Endometrium (tissue), 2 donors: ENCODE measurements around the gene C10orf62.

Experiments
- FAIRE-seq: peaks from 2 replicates; lab custom pipeline; 2012; peaks lifted over from hg19 to GRCh38; lab: Jason Lieb, UNC
- donor health status: control.
- donor health status: control.

C10orf62 gene

DNA sequence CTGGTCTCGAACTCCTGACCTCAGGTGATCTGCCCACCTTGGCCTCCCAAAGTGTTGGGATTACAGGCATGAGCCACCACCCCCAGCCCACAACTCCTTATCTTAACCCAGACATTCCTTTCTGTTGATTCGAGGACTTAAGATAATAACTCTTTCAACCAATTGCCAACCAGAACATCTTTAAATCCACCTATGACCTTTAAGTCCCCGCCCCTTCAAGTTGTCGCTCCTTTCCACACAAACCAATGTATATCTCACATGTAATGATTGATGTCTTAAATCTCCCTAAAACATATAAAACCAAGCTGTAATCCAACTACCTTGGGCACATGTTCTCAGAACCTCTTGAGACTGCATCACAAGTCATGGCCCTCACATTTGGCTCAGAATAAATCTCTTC, 24.7 kb upstream of the C10orf62 start:
- FAIRE-seq: no peak

DNA sequence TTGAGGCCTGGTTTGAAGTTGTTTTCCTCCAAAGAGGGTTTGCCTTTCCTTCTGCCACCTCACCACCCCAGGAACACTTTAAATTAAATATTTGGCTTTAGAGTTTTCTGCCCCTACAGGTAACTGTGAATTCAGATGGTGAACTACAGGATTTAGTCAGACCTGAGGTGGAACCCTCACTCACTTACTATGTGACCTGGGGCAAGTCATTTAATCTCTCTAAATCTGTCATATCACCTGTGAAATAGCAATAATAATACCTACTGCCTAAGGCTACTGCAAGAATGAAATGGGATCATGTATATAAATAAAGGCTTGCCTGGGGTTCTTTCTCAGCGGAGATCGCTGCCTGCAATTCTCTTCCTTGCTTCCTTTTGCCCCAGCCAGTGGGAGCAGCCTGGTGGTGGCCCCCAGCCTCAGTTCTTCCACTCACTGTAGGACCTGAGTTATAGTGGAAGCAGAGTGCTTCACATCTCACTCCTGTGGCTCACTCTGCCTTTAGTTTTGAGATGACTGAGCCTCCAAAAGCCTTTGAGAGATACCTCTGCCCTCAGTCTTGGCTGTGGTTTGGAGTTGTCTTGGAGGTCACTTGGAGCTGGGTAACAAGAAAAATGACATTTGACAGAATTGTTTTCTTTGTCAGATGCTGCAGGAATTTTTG, 23.1 kb upstream of the C10orf62 start:
- no peak for FAIRE-seq

DNA sequence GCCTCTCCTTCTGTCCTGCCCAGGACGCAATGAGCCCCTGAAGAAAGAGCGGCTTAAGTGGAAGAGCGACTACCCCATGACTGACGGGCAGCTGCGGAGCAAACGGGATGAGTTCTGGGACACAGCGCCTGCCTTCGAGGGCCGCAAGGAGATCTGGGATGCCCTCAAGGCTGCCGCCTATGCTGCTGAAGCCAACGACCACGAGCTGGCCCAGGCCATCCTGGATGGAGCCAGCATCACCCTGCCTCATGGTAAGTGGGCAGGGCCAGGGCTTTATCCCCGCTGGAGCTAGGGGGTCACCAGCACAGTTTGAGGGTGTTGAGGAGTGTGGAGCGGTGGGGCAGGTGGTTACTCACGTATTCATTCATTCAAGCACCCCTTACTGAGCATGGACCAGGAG, 21.6 kb upstream of the C10orf62 start:
- FAIRE-seq: no peak

DNA sequence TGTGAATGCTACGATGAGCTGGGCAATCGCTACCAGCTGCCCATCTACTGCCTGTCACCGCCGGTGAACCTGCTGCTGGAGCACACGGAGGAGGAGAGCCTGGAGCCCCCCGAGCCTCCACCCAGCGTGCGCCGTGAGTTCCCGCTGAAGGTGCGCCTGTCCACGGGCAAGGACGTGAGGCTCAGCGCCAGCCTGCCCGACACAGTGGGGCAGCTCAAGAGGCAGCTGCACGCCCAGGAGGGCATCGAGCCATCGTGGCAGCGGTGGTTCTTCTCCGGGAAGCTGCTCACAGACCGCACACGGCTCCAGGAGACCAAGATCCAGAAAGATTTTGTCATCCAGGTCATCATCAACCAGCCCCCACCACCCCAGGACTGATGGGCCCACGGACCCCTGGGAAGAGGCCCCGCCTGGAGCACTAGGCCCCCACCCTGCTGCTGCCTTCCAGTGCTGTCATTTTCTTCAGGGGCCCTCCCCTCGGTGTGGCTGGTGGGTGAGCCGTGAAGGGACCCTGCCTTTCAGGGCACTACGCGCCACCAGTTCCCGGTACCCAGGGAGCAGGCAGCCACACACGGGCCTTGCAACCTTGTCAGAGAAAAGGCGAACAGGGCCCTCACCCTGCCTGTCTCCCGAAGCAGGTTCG, 19.3 kb upstream of the C10orf62 start:
- no peak for FAIRE-seq

DNA sequence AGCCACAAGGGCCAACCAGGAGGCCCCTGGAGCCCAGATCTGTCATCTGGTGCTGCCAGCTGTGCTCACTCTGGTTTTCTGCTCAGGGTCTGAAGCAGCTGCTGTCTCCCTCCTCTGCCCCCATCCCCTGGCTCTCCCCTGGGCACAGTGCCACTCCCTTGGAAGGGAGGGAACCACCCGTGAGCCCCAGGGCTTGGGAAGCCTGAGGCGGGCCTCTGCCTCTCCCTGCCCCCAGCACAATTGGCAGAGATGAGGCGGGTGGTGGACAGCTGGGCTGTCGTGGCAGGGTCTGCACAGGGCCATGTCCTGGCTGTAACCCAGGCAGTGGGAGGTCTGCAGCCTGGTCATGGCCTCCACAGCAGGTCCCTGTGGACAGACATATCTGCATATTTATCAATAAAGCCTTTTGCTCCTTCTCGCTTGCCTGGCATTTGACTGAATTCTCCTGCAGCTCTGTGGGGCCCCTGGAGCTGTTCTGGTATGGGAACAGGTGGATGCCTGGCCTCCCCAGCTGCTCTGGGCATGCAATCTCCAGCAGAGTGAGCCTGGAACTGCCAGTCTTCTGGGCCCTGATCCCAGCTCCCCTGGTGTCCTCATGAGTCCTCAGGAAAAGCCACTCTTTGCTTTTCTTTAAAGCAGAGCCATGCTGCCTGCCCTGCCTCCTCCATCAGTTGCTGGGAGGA, 18.6 kb upstream of the C10orf62 start:
- no peak for FAIRE-seq

DNA sequence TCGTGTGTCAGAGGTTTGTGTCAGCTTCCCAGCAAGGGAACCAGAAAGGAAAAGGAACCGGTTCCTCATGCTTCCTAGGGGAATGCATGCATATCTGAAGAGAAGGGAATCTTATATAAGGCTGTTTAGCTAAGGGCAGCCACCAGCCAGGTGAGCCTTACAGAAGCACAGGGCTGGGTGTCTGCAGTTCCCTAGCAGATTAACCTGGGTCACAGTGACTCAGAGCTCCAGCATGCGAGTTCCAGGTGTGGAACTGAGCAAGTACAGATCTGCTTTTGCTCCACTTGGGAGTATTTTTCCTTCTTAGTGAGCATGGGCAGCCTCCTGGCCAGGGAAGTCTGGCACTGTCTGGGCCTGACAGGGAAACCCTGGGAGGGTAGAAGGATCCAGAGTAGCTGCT, 17.9 kb upstream of the C10orf62 start:
- FAIRE-seq: no peak

DNA sequence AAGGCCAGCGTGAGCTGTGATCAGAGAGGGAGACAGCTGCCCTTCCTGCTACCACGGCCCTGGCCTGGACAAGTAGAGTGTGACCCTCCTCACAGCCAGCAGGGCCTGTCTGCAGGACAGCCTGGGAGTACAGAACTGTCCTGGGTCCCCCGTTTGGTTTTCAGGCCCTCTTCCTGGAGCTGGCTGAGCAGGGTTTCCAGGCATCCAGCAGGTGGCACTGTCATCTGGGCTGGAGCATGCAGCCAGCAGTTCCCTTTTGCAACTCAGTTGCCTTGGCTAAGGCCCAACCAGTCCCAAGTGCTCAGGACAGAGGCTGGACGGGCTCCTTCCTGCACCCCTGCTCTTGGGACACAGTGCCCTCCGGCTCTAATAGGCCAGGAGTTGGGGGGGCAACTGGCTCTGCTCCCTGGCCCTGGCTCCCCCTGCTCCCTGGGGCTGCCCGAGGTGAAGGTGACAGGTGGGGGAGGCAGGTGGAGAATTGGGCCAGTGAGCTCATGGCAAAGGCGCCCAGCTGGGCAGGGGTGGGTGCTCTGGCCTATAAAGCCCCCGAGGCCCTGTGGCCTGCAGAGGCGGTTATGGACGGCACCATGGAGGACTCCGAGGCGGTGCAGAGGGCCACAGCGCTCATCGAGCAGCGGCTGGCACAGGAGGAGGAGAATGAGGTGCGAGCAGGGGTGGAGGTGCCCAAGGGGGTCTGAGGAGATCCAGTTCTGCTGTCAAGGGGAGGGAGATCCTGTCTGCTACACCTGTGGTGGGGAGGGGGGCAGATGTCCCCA, 17.1 kb upstream of the C10orf62 start, which contains the start of gene ANKRD2:
Gene ANKRD2 (plus strand): TSS at position 566 of the 776 bp plus-strand sequence. CDS start 10 bp downstream, at position 576.
- no peak for FAIRE-seq

DNA sequence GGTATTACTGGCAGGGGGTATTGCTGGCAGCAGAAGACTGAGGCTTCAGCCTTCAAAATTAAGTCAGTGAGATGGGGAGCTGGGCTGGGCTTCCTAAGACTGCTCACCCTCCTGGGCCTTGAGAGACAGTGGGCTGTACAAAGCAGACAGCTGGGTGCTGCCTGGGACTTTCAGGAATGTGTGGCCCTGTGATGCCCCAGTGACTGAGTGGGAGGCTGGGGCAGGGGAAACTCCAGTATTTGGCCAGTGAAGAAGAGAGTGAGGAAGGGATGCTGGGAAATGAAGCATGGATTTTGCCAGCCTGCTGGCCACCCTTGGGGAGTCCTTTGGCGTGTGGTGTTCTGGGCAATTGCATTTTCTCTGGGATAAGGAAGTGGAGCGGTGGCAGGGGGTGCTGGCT, 16.5 kb upstream of the C10orf62 start:
- no peak for FAIRE-seq

DNA sequence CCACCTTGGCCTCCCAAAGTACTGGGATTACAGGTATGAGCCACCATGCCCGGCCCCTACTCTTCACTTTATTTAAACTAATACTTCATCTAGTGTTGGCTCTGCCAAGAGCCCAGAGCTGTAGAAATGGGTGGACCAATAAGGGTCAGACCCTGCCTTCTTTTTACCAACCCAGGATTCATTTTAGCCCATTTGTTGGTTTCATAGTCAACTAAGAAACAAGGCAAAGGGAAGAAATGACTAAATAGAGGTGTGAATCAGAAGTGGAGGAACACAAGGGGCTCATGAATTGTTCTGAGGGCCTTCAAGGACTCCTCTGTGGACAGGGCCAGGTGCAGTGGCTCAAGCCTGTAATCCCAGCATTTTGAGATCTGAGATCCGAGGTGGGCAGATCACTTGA, 15.8 kb upstream of the C10orf62 start:
- FAIRE-seq: no peak

DNA sequence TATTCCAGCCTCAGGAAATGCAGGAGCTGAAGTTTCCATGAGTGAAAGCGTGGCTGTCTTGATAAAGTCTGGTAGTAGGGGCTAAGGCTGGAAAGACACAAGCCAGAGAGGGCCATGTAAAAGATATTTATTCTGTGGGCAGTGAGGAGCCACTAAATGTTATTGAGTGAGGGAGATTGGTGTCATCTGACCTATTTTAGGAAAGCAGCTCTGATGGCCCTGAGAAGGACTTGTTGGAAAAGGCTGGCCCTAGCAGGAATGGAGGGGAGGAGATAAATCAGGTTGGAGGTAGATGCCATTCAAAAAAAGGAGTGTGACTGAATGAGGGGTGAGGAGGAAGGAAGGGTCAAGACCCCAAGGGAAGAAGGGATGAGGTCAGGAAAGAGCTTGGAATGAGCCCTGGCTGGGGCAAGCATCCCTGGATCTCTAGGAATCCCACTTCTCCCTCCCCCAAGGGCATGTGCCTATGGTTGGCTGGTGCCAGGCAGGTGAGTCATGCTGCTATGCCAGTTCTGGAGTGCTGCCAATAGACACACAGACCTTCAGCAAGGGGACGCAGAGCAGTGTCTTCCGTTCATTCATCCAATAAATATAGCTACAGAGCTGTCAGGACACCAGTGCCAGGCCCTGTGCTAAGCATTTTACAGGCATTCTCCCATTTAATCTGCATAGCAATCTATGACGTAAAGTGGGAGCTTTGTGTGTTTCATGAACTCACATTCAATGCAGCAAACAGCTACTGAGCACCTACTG, 15.0 kb upstream of the C10orf62 start:
- FAIRE-seq: no peak

DNA sequence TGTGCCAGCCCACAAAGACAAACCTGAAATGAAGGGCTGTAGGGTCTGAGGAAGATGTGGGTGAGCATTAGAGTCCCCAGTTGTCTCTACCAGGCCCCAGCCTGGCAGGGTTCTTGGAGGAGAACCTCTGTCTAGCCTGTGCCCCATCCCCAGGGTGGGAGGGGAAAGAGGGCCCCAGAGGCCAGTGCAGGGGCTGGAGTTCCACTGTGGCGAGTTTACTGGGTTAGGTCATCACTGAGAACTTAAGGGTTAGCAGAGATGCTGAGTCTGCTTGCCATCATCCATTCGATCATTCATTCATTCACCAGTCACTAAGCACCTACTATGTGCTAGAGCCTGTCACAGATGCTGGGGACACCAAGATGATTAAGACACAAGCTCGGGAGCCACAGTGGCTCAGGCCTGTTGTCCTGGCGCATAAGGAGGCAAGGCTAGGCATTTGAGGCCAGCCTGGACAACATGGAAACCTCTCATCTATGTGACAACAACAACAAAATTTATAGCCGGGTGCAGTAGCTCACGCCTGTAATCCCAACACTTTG, 14.3 kb upstream of the C10orf62 start:
- no peak for FAIRE-seq

DNA sequence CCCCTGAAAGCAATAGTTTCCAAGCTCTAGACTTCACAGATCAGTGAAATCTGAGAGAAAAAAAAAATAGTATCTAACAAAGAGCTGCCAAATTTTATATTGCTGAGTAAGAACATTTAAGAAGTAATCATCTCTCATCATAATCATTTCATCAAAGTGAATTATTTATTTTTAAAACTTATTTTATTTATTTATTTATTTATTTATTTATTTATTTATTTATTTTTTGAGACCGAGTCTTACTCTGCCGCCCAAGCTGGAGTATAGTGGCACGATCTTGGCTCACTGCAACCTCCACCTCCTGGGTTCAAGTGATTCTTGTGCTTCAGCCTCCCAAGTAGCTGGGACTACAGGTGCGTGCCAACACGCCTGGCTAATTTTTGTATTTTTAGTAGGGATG, 13.0 kb upstream of the C10orf62 start:
- peak; percentile 62 for FAIRE-seq

DNA sequence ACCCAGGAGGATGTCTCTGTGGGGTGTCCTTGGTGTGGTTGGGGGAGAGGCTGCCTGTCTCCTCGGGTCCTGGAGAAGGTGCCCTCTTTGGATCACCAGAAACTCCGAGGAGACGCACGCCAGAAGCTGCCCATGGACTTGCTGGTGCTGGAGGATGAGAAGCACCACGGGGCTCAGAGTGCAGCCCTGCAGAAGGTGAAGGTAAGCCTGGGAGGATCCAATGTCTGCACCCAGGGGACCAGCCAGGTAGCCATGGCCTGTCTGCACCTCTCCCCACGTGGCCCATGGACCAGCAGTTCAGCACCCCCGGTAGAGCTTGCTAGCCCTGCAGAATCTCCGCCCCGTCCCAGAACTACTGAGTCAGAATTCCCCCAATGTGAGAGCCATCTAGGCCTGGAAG, 11.8 kb upstream of the C10orf62 start:
- no peak for FAIRE-seq

DNA sequence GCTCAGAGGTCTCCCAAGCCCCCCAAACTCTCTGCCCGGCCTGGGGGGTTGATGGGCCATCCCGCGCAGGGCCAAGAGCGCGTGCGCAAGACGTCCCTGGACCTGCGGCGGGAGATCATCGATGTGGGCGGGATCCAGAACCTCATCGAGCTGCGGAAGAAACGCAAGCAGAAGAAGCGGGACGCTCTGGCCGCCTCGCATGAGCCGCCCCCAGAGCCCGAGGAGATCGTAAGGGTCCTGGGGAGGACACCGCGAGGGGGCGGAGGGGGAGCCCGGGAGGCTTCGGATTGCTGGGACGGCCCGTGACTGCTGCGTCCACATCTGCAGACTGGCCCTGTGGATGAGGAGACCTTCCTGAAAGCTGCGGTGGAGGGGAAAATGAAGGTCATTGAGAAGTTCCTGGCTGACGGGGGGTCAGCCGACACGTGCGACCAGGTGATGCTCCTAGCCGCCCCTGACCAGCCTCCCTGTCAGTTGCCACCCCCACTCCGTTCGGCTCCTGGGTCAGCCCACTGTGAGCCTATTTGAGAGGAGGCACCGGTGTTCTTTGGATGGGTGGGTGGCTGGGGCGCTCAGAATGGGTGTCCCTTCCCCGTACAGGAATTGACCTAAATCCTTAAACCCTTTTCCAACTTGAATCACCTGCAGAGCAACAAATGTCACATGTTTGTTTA, 11.2 kb upstream of the C10orf62 start:
- FAIRE-seq: no peak

DNA sequence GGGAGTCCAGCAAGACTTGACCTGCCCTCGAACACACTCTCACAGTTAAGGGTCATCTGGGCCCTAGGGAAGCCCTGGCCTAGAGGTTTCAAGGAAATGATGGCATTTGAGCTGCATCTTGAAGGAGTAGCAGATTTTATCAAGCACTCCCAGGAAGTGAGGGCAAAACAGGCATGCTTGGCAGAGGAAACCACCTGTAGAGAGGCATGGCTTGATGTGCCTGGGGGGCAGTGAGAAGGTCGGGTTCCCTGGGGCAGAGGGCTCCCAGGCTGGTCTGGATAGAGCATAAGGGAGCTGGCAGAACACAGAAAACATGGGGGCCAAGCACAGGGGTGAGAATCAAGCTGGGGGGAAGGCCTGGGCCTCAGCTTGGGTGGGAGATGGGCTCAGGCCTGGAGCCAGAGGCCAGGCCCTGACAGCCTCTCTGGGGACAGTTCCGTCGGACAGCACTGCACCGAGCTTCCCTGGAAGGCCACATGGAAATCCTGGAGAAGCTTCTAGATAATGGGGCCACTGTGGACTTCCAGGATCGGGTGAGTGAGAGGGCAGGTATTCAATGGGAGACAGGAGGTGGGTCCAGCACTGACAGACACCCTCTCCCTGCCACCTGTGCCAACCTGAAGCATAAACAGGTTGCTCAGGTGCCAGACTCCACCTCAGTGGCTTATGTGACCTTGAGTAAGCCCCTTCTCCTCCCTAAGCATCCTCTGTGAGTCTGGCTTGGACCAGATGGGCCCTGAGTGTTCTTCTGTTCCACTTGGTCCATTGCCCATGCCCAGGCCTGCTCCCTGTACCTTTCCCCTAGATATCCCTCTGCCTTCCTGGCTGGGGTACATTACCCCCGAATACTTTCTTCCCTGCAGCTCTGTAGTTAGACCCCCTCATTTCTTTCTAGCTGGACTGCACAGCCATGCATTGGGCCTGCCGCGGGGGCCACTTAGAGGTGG, 8.8 kb upstream of the C10orf62 start:
- FAIRE-seq: no peak

DNA sequence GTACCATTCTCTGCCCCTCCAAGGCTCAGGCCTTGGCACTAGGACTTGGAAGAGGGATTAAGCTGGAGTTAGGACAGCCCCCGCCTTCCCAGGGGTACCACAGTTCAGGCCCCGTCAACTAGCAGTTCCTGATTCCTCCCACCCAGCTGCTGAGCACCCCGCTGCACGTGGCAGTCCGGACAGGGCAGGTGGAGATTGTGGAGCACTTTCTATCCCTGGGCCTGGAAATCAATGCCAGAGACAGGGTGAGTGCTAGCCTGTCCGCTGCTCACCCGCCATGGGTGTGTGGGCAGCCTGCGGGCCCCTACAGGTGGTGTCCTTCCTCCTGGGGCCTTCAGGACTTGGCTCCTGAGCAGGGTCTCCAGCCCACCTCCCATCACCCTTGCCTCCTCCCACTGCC, 7.4 kb upstream of the C10orf62 start:
- FAIRE-seq: no peak

DNA sequence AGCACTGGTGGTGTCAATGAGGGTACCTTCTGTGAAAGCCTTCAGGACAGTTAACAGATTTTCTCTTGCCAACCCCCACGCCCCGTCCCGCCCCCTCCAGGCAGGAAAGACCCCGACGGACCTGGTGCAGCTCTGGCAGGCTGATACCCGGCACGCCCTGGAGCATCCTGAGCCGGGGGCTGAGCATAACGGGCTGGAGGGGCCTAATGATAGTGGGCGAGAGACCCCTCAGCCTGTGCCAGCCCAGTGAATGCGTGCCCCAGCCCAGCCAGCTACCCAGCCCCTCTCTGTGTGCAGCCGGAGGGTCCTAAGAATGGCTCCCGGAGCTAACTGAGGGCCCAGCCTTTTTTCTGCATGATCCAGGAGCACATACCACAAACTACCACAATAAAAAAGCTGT, 6.0 kb upstream of the C10orf62 start:
- no peak for FAIRE-seq

DNA sequence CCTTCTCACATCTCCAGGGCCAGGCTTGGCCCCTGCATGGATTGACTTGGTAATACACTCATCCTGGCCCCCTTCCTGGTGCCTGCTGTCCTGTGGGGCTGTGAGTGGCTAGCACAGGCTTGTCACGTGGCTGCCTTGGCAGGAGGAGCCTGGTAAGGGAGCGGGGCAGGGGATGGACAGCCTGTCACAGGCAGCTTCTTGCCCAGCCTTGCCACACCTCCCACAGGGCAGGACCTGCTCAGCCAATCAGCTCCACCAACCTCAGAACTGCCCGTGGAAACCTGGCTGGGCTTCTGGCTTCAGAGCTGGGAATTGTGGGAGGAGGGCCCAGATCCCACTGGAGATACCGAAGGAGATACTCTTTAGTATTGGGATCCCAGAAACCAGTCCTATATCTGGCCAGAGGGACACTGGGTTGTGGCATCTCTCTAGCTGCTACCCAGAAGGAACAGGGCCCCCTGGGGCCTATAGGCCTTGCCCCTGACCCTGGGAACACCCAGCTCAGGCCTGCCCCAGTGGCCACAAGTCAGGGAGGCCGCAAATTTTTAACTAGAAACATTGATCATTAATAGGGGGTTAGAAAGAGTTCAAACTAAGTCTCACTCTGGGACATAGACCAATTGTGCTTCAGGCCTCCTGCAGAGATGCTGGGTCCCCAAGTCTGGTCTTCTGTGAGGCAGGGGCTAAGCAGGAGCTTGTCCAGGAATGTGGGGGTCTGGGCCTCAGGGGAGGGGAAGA, 5.3 kb upstream of the C10orf62 start, which contains the start of gene HOGA1:
Gene HOGA1 (plus strand): TSS at position 330 of the 738 bp plus-strand sequence. CDS start 315 bp downstream, at position 645.
- FAIRE-seq: no peak

DNA sequence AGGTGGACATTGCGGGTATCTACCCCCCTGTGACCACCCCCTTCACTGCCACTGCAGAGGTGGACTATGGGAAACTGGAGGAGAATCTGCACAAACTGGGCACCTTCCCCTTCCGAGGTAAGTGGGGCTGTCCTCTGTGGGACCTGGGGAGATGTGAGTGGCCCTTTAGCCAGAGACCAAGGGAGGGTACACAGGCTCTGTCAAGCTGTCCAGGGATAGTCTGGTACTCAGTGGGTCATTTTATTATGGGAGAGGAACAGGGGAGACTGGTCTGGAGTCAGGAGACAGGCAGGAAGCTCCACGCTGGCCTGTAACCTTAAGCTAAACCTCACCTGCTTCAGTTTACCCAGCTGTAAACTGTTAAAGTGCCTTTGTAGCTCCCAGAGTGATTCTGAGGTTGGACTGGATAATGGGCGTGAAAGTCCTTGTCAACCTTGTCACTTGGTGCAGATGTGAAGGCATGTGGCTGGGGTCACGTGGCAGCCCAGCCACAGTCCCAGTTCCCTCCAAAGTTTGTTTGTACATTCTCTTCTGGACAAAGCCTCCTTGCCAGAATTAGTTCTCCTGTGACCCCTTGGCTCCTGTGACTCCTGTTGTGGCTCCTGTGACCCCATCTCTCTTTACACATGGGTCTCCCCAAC, 4.6 kb upstream of the C10orf62 start:
- no peak for FAIRE-seq
